IPS DF 6.9 (cell line): ENCODE results near the gene APOL1.
"Not testable (repeated sequence)": the region's sequence is repeated elsewhere in the genome, so short reads cannot be mapped to it uniquely, and the experiment has no call there.

Experiments used
- DNase-seq: peaks from one replicate; pipeline ENCODE4 v3.0.0-alpha.2; 2013; ENCODE audit warnings: low read depth, low spot score
- H3K27ac ChIP-seq: one replicate; pipeline ENCODE4 v1.5.1; 2013; ENCODE audit warnings: low read length, control low read depth
- H3K27me3 ChIP-seq: 2 replicates; pipeline ENCODE4 v1.6.1; 2013; ENCODE audit warnings: mild to moderate bottlenecking, low read length; ENCODE audit not compliant: control insufficient read depth, insufficient read depth
- H3K36me3 ChIP-seq: 2 replicates; pipeline ENCODE4 v1.6.1; 2013; ENCODE audit warnings: low read length; ENCODE audit not compliant: control insufficient read depth, insufficient read depth
- H3K4me1 ChIP-seq: 2 replicates; pipeline ENCODE4 v1.6.1; 2013; ENCODE audit warnings: low read length; ENCODE audit not compliant: control insufficient read depth, insufficient read depth
- H3K4me3 ChIP-seq: 2 replicates; pipeline ENCODE4 v1.5.1; 2013; ENCODE audit warnings: mild to moderate bottlenecking, low read length
- H3K9me3 ChIP-seq: 2 replicates; pipeline ENCODE4 v1.6.1; 2013; ENCODE audit warnings: low read length, inconsistent platforms; ENCODE audit not compliant: control insufficient read depth, insufficient read depth
- WGBS: extraction: QIAGEN DNeasy Blood & Tissue Kit; methylation state at CpG from one replicate; pipeline ENCODE4 v1.1.7; 2013; ENCODE audit warnings: mixed read lengths, missing lambda C conversion rate; ENCODE audit not compliant: insufficient read length, insufficient coverage; 5-methylcytosine and 5-hydroxymethylcytosine counted together

Gene APOL1

GRCh38 chr22:36257948-36258670 lies 5.2 kb downstream of the APOL1 start:
- Histone ChIP-seq H3K9me3 (no peaks in the 10 kb centered on the region), H3K4me1 (peaks cover 7% of the 10 kb centered on the region), H3K27ac (no peak overlapping the region), H3K4me3 (no peak overlapping the region), H3K36me3 (no peaks in the 10 kb centered on the region), H3K27me3 (no peaks in the 10 kb centered on the region)
- no peak for DNase-seq
- no CpG with 5 or more reads among the region's 13 CpGs for WGBS

- no peaks in the 10 kb centered on the region for H3K27me3 ChIP-seq
- WGBS, result no CpG with 5 or more reads among the region's 16 CpGs
- no peak overlapping the region for H3K27ac ChIP-seq
- no peaks in the 10 kb centered on the region for H3K9me3 ChIP-seq
- DNase-seq, result peak; percentile 33
- H3K4me3 ChIP-seq, result no peak overlapping the region
- no peaks in the 10 kb centered on the region for H3K36me3 ChIP-seq
- H3K4me1 ChIP-seq, result peaks cover 7% of the 10 kb centered on the region
Measured at GRCh38 chr22:36258701-36259614, 6.0 kb downstream of the APOL1 start.

- no CpG with 5 or more reads among the region's 14 CpGs for WGBS
- H3K27me3 ChIP-seq, result no peaks in the 10 kb centered on the region
- no peaks in the 10 kb centered on the region for H3K36me3 ChIP-seq
- no peak overlapping the region for H3K27ac ChIP-seq
- peaks cover 7% of the 10 kb centered on the region for H3K4me1 ChIP-seq
- DNase-seq, result no peak
- no peaks in the 10 kb centered on the region for H3K9me3 ChIP-seq
- H3K4me3 ChIP-seq, result no peak overlapping the region
Measured at GRCh38 chr22:36259615-36260300, 6.8 kb downstream of the APOL1 start.

- not testable (repeated sequence) for H3K27ac ChIP-seq, H3K4me1 ChIP-seq, H3K9me3 ChIP-seq, H3K36me3 ChIP-seq, DNase-seq, H3K4me3 ChIP-seq, H3K27me3 ChIP-seq
- WGBS, result no CpG with 5 or more reads among the region's 6 CpGs
Measured at GRCh38 chr22:36261675-36262074, 8.7 kb downstream of the APOL1 start.

GRCh38 chr22:36262307-36262706 lies 9.4 kb downstream of the APOL1 start:
- not testable (repeated sequence) for H3K9me3 ChIP-seq, H3K4me3 ChIP-seq, DNase-seq, H3K27ac ChIP-seq, H3K36me3 ChIP-seq, H3K27me3 ChIP-seq, H3K4me1 ChIP-seq
- WGBS, result no CpG with 5 or more reads among the region's 3 CpGs

GRCh38 chr22:36263216-36263673 lies 10.3 kb downstream of the APOL1 start:
- not testable (repeated sequence) for H3K27ac ChIP-seq, H3K4me3 ChIP-seq, H3K9me3 ChIP-seq, H3K36me3 ChIP-seq, H3K27me3 ChIP-seq, H3K4me1 ChIP-seq, DNase-seq
- whole genome bisulfite sequencing, result no CpG with 5 or more reads among the region's 5 CpGs

- not testable (repeated sequence) for H3K4me3 ChIP-seq, H3K27ac ChIP-seq, H3K9me3 ChIP-seq, H3K36me3 ChIP-seq, H3K4me1 ChIP-seq, H3K27me3 ChIP-seq, DNase-seq
- WGBS, result no CpG with 5 or more reads among the region's 7 CpGs
Measured at GRCh38 chr22:36263886-36264664, 11.1 kb downstream of the APOL1 start.

GRCh38 chr22:36267058-36267457 lies 14.1 kb downstream of the APOL1 start:
- Histone ChIP-seq H3K36me3 (no peaks in the 10 kb centered on the region), H3K9me3 (no peaks in the 10 kb centered on the region), H3K27ac (no peak overlapping the region), H3K4me1 (no peaks in the 10 kb centered on the region), H3K27me3 (no peaks in the 10 kb centered on the region; the same call in 1 of the 2 replicates), H3K4me3 (no peak overlapping the region)
- no peak for DNase-seq
- WGBS, result no CpG with 5 or more reads among the region's 4 CpGs

- no peaks in the 10 kb centered on the region for H3K36me3 ChIP-seq
- no peak overlapping the region for H3K27ac ChIP-seq
- H3K9me3 ChIP-seq, result no peaks in the 10 kb centered on the region
- WGBS, result no CpG with 5 or more reads among the region's 11 CpGs
- H3K4me1 ChIP-seq, result no peaks in the 10 kb centered on the region
- no peak overlapping the region for H3K4me3 ChIP-seq
- no peak for DNase-seq
- no peaks in the 10 kb centered on the region; the same call in 1 of the 2 replicates for H3K27me3 ChIP-seq
Measured at GRCh38 chr22:36267896-36268485, 15.1 kb downstream of the APOL1 start.
